NCI-H2029 treated with DMSO at 0.1 percent for 48 hours (cell line): ENCODE data around the gene OR6S1.
"Not testable (repeated sequence)": the region's sequence is repeated elsewhere in the genome, so short reads cannot be mapped to it uniquely, and the experiment has no call there.

Experiments
- DNase-seq: peaks from one replicate; lab custom pipeline; 2025; lab: John Stamatoyannopoulos, UW

Gene OR6S1

GRCh38 chr14:20668969-20669368 lies 27.5 kb upstream of the OR6S1 start:
- no peak for DNase-seq

- no peak for DNase-seq
Measured at GRCh38 chr14:20667957-20668356, 26.5 kb upstream of the OR6S1 start.

- DNase-seq = not testable (repeated sequence)
Measured at GRCh38 chr14:20666400-20666961, 25.0 kb upstream of the OR6S1 start.

- no peak for DNase-seq
Measured at GRCh38 chr14:20662968-20663732, 21.7 kb upstream of the OR6S1 start.

- DNase-seq = no peak
Measured at GRCh38 chr14:20661197-20661596, 19.7 kb upstream of the OR6S1 start.

GRCh38 chr14:20659813-20660395 lies 18.4 kb upstream of the OR6S1 start:
- no peak for DNase-seq

- no peak for DNase-seq
Measured at GRCh38 chr14:20659336-20659735, 17.8 kb upstream of the OR6S1 start.

- DNase-seq = no peak
Measured at GRCh38 chr14:20658246-20658645, 16.8 kb upstream of the OR6S1 start.

- no peak for DNase-seq
Measured at GRCh38 chr14:20657216-20658211, 16.0 kb upstream of the OR6S1 start.

GRCh38 chr14:20656274-20656673 lies 14.8 kb upstream of the OR6S1 start:
- no peak for DNase-seq

GRCh38 chr14:20655851-20656250 lies 14.4 kb upstream of the OR6S1 start:
- DNase-seq = no peak

- DNase-seq = no peak
Measured at GRCh38 chr14:20652996-20653975, 11.8 kb upstream of the OR6S1 start.

GRCh38 chr14:20645481-20645880 lies 4.0 kb upstream of the OR6S1 start:
- DNase-seq = no peak

- no peak for DNase-seq
Measured at GRCh38 chr14:20644520-20644919, 3.0 kb upstream of the OR6S1 start.

- DNase-seq = not testable (repeated sequence)
Measured at GRCh38 chr14:20642755-20643154, 1.3 kb upstream of the OR6S1 start.

- DNase-seq = no peak
Measured at GRCh38 chr14:20642182-20642581, 691 bp upstream of the OR6S1 start.

- DNase-seq = no peak
Measured at GRCh38 chr14:20632831-20633691, 8.4 kb downstream of the OR6S1 start.

GRCh38 chr14:20632448-20632830 lies 9.1 kb downstream of the OR6S1 start:
- DNase-seq = no peak

GRCh38 chr14:20631880-20632389 lies 9.6 kb downstream of the OR6S1 start:
- no peak for DNase-seq
